SK-N-SH treated with all-trans-retinoic acid at 6 μM for 48 hours (cell line): Measurements from ENCODE around the gene SCO2.

ENCODE experiments used
- ARNTL ChIP-seq: fragments of 450-650 bp; formaldehyde crosslinking; IDR thresholded peaks from 2 replicates; pipeline ENCODE4 v1.5.0; 2020; ENCODE audit warnings: low read depth, mild to moderate bottlenecking, moderate library complexity, borderline replicate concordance
- BACH2 ChIP-seq: fragments of 250-450 bp; sonication (Bioruptor Pico); IDR thresholded peaks from 2 replicates; pipeline ENCODE4 v1.9.0; 2021; ENCODE audit warnings: mild to moderate bottlenecking, borderline replicate concordance
- CSDC2 ChIP-seq: fragments of 250-450 bp; sonication (Bioruptor Pico); IDR thresholded peaks from 2 replicates; pipeline ENCODE4 v1.5.0; 2020; ENCODE audit warnings: mild to moderate bottlenecking, moderate library complexity
- ESRRG ChIP-seq: fragments of 250-450 bp; sonication (Bioruptor Pico); IDR thresholded peaks from 2 replicates; pipeline ENCODE4 v1.6.1; 2021; ENCODE audit warnings: mild to moderate bottlenecking
- OSR1 ChIP-seq: fragments of 250-450 bp; sonication (Bioruptor Pico); IDR thresholded peaks from 2 replicates; pipeline ENCODE4 v1.8.0; 2022; ENCODE audit warnings: moderate library complexity, mild to moderate bottlenecking, inconsistent platforms
- PPARA ChIP-seq: fragments of 250-450 bp; sonication (Bioruptor Pico); IDR thresholded peaks from 2 replicates; pipeline ENCODE4 v1.5.0; 2020; ENCODE audit warnings: mild to moderate bottlenecking, borderline replicate concordance
- RARB ChIP-seq: fragments of 250-450 bp; sonication (Bioruptor Pico); IDR thresholded peaks from 2 replicates; pipeline ENCODE4 v1.8.0; 2021; ENCODE audit warnings: mild to moderate bottlenecking, moderate library complexity
- SNAI2 ChIP-seq: fragments of 250-450 bp; sonication (Bioruptor Pico); IDR thresholded peaks from 2 replicates; pipeline ENCODE4 v1.5.0; 2020; ENCODE audit warnings: mild to moderate bottlenecking, moderate library complexity
- ZC3H10 ChIP-seq: fragments of 250-450 bp; sonication (Bioruptor Pico); IDR thresholded peaks from 2 replicates; pipeline ENCODE4 v1.5.1; 2021; ENCODE audit warnings: mild to moderate bottlenecking, moderate library complexity
- ZFP30 ChIP-seq: fragments of 450-650 bp; formaldehyde crosslinking; IDR thresholded peaks from 2 replicates; pipeline ENCODE4 v1.5.0; 2022; ENCODE audit warnings: mild to moderate bottlenecking, moderate library complexity
- ZNF565 ChIP-seq: fragments of 450-650 bp; formaldehyde crosslinking; conservative IDR thresholded peaks from 2 replicates; pipeline ENCODE4 v1.5.0; 2020; ENCODE audit warnings: low read depth, mild to moderate bottlenecking, moderate library complexity
- ZNF8 ChIP-seq: fragments of 450-650 bp; formaldehyde crosslinking; IDR thresholded peaks from 2 replicates; pipeline ENCODE4 v1.5.0; 2020; ENCODE audit warnings: mild to moderate bottlenecking, moderate library complexity
- TF ChIP-seq, protein P1 (sequence below): fragments of 250-450 bp; sonication (Bioruptor Pico); IDR thresholded peaks from 2 replicates; pipeline ENCODE4 v1.5.1; 2020; ENCODE audit warnings: low read depth, mild to moderate bottlenecking, moderate library complexity
- TF ChIP-seq, protein P2 (sequence below): fragments of 250-450 bp; sonication (Bioruptor Pico); IDR thresholded peaks from 2 replicates; pipeline ENCODE4 v1.8.0; 2020; ENCODE audit warnings: mild to moderate bottlenecking, moderate library complexity, borderline replicate concordance

DNA sequence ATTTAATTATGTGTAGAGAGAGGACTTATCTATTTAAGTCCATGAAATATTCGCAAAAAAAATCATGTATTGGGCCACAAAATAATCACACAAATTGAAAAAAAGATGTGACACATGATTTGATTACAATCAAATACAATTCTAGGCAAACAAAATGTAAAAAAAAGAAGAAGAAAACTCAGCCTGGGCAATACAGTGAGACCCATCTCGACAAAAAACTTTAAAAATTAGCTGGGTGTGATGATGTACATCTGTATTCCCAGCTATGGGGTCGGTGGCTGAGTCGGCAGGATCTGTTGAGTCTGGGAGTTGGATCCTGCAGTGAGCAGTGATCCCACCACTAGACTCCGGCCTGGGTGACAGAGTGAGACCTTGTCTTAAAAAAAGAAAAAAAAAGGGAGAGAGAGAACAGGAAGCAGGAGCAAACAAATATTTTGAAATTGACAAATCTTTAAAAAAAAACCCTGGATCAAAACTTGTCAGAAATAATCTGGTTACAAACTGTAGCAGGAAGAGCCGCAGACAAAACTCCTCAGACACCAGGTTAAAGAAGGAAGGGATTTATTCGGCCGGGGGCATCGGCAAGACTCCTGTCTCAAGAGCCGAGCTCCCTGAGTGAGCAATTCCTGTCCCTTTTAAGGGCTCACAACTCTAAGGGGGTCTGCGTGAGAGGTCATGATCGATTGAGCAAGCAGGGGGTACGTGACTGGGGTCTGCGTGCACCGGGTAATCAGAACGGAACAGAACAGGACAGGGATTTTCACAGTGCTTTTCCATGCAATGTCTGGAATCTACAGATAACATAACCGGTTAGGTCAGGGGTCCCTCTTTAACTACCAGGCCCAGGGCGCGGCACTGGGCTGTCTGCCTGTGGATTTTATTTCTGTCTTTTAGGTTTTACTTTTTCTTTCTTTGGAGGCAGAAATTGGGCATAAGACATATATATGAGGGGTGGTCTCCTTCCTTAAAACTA lies 7.7 kb upstream of the SCO2 start:
- TF ChIP-seq ZNF565 (CRISPR knock-in tag) (no peak), RARB (CRISPR knock-in tag) (no peak), ZFP30 (no peak), ZC3H10 (CRISPR knock-in tag) (no peak), ESRRG (CRISPR knock-in tag) (no peak), OSR1 (CRISPR knock-in tag) (no peak), ZNF8 (CRISPR knock-in tag) (no peak), SNAI2 (CRISPR knock-in tag) (no peak), ARNTL (no peak), CSDC2 (CRISPR knock-in tag) (no peak), BACH2 (CRISPR knock-in tag) (no peak), PPARA (CRISPR knock-in tag) (no peak)
- TF ChIP-seq, protein P1, sequence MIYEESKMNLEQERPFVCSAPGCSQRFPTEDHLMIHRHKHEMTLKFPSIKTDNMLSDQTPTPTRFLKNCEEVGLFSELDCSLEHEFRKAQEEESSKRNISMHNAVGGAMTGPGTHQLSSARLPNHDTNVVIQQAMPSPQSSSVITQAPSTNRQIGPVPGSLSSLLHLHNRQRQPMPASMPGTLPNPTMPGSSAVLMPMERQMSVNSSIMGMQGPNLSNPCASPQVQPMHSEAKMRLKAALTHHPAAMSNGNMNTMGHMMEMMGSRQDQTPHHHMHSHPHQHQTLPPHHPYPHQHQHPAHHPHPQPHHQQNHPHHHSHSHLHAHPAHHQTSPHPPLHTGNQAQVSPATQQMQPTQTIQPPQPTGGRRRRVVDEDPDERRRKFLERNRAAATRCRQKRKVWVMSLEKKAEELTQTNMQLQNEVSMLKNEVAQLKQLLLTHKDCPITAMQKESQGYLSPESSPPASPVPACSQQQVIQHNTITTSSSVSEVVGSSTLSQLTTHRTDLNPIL: no peak
- TF ChIP-seq, protein P2, sequence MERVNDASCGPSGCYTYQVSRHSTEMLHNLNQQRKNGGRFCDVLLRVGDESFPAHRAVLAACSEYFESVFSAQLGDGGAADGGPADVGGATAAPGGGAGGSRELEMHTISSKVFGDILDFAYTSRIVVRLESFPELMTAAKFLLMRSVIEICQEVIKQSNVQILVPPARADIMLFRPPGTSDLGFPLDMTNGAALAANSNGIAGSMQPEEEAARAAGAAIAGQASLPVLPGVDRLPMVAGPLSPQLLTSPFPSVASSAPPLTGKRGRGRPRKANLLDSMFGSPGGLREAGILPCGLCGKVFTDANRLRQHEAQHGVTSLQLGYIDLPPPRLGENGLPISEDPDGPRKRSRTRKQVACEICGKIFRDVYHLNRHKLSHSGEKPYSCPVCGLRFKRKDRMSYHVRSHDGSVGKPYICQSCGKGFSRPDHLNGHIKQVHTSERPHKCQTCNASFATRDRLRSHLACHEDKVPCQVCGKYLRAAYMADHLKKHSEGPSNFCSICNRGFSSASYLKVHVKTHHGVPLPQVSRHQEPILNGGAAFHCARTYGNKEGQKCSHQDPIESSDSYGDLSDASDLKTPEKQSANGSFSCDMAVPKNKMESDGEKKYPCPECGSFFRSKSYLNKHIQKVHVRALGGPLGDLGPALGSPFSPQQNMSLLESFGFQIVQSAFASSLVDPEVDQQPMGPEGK (CRISPR knock-in tag): no peak
